NK-92 (cell line): Measurements from ENCODE around the gene RGR.

Experiments used
- DNase-seq: peaks from one replicate; lab custom pipeline; 2025; ENCODE audit not compliant: unreplicated experiment; lab: John Stamatoyannopoulos, UW

Gene RGR

DNA sequence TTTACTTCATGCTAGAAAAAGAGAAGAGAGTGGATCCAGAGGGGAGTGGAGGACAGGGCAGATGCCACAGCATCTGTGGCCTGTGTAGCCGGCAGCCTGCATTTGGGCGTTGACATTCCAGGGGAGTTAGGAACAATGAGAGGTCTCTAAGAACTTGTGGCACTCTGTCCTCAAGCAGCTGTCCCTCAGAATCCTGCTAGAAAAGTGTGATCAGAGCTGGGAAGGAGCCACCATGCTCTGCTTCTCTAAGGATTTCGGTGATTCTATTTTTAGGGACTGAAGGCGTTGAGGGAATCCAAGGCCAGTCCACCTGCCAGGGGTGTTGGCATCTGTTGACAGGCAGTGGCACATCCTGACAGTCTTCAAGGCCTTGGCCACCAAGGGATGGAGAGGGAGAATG lies 27.1 kb upstream of the RGR start:
- DNase-seq: no peak

DNA sequence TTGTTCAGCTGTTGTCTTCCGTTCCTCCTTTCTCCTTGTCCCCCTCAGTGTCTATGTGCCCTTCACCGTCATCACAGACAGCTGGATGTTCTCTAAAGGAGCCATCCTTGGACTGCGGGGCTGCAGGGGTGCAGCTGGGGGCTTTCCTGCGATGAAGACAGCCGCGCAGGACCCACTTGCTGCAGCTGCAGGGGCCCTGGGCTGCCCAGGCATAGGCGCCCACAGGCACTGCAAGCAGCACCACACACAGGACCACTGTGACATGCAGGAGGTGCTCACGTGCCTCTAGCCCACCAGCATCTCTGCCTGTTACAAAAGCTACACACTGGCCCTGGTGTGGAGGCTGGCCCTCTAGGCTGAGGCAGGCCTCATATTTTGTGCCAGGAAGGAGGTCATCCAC lies 22.9 kb upstream of the RGR start:
- DNase-seq: no peak

DNA sequence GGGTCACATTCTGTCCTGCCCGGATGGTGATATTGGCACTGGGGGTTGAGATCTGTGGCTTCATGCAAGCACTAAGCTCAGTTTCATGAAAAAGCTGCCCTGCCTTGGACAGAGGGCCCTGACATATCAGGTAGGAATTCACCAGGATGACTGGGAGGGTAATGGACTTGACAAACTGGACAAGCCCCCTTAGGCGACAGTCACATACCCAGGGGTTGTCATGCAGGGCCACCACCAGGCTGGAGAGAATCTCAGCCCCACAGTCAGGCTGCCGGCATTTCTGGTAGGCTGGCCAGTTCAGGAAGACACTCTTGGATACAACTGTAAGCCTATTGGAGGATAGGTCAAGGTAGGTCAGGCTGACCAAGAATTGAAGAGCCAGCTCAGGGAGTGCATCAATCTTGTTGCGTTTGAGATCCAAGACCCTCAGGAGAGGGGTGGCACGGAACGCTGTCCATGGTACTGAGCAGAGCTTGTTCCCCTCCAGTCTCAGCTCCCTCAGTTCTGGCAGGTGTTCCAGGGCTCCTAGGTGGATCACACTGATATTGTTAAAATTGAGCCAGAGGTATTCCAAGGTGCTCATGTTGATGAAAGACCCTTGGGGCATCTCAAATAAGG lies 20.3 kb upstream of the RGR start:
- DNase-seq: no peak

DNA sequence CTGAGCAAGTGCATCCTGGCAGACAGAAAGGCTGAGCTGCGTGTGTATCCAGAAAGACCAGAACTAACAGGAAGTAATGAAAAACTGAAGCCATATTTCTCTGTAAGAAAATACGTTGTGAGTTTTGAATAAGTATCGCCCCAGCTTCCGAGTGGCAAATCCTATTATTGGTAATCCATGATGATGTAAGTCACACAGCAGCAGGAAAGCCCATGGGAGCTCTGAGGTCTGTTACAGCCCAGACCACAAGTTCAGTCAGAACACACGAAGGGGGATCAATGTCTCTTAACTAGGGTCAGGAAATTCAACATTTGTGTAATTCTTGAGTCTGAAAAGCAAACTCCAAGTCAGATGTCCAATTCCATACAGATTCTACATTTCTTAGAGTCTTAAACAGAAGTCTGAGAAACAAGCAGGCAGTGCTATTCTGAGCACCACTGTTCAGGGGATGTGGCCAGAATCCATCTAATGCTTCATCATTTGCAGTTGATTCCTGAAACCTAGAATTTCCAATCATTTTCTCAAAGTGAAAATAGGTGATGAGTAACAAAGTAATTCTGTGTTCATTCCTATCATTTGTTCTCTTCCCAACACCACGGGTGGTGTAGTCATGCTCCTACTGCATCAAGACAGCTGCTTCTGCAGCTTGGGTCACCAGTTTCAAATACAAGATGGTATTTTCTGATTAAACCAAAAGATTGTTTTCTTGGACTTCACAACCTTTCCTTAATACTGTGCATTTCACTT lies 19.3 kb upstream of the RGR start, which contains the start of gene LRIT2:
Gene LRIT2, minus strand, starts transcription at position 118 of the 747 bp plus-strand sequence. Its CDS starts 24 bp downstream, at position 94.
- no peak for DNase-seq

DNA sequence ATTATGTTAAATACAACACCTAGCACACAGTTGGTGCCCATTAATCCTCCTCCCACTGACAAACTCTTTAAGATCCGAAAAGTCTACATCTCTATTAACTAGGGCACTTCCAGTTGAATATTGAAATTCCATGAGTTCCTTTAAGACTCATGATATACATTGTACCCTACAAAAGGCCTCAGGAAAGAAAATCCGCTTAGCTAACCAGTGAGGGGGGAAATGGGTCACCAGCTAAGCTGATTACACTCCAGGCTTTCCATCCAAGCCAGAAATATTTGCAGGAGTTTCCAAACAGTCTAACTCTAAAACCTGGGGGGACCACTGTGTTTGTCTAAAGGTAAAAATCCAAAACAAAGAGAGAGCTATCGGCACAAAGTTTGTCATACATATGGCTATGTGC lies 18.2 kb upstream of the RGR start:
- no peak for DNase-seq

DNA sequence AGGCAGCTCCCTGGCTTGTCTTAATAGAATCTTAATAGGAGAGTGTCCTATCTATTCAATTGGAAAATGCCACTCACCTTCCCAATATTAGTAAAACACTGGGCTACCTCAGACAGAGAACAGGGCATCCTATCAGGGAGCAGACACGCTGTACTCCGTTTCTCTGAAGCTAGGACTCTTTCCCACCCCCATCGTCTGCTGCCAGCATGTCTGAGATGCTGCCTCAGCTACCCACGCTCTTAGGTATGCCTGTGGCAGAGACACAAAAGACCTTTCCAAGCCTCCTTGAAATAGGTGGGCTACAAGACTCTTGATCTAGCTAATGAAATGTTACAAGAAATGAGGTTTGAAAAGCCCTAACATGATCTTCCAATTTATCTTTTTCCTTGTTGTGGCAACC lies 17.0 kb upstream of the RGR start:
- no peak for DNase-seq

DNA sequence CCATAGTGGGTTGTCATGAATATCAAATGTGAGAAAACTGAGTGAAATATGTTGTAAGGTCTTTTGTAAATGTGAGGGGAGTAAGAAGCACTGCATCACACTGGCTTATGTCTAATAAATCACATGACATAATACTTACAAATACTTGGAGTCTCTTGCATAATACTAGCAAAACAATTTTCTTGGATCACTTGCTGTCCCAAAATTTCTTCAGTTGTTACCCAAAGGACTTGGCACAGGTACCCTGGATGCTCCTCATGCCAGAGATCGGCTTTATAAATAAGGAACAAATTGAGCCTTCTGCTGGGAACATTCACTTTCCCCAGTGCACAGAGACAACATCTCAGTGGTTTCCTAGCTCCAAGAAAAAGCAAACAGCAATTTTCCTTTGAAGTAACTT lies 14.5 kb upstream of the RGR start:
- no peak for DNase-seq

DNA sequence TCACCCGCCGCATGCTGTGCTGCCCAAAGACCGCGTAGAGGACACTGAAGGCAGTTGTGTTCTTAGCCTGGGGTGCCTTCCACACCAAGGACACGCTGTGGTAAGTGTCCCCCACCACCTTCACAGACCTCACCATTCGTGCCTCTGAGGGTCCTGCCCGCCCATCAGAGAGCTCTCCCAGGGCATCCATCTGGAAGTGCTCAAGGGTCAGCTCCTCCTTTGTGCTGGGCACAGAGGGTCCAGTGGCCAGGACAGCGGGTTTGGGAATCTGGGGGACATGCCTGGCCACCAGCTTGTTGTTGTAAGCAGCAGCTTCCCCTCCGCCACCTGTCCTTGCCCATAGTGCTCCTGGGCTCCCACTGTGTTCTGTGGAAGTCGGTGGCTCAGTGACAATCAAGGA lies 12.5 kb upstream of the RGR start:
- no peak for DNase-seq

DNA sequence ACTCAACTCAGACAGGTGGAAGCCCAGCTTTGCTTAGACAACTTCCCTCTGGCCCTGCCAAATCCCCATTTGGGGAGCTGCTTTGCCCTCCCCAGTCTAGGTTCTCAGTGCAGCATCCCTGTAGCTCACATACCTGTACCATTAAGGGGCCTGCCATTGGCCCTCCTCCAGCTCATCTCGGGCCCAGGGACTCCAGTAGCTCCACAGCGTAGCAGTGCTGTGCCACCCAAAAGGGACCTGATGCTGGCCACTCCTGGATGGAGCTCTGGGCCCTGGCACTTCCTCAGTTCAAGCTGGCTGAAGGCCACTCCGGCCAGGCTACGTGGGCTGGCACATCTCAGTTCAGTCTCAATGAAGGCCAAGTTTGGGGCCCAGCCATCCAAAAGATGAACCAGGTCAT lies 10.9 kb upstream of the RGR start:
- no peak for DNase-seq

DNA sequence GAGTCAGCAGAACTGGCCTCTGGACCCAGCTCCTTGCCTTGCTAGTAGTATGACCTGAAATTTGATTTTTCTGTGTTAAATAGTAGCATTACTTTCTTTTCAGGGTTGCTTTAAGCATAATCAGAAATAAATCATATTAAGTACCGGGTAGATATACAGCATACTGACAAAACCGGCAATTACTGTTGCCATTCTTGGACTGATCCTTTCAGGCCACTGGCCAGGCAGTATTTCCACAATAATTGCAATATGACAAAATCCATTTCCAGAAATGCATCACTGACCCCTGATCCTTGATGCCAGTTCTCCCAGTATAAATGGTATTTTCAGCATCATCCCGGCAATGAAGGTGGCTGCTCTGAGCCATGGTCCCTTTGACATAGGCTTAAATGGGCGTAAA lies 10.4 kb upstream of the RGR start:
- no peak for DNase-seq

DNA sequence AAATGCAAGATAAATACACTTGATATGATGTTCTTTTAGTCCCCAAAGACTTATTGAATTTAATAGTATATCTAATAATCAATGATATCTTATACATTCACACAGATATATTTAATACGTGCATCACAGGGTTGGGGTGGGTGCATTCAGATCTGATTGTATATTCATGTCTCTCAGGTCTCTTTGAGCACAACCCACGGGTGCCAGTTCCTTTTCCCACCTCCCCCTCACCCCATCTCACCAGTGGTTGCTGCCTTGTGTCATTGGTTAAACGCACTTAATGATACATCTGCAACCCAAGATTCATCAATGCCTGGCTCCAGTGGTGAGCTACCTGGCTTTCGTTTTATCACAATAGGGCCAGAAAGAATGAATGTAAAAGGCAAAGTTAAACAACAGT lies 9.8 kb upstream of the RGR start:
- DNase-seq: no peak

DNA sequence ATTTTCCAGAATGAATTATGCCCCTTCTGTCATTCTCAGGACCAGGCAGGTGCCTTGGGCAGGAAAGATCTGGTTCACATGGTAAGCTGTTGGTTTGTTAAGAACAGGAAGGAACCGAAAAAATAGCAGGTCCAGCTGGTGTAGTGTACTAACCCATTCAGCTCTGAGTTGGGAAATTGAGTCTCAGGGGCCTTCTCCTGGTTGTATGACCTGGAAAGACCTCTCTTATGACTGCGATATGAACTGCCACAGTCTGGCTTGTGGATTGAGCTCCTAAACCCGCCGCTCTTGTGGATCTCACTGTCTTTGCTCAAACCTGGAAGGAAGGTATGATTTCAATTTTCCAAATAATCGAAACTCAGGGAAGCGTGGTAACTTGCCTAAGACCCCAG lies 8.1 kb upstream of the RGR start:
- DNase-seq: no peak

DNA sequence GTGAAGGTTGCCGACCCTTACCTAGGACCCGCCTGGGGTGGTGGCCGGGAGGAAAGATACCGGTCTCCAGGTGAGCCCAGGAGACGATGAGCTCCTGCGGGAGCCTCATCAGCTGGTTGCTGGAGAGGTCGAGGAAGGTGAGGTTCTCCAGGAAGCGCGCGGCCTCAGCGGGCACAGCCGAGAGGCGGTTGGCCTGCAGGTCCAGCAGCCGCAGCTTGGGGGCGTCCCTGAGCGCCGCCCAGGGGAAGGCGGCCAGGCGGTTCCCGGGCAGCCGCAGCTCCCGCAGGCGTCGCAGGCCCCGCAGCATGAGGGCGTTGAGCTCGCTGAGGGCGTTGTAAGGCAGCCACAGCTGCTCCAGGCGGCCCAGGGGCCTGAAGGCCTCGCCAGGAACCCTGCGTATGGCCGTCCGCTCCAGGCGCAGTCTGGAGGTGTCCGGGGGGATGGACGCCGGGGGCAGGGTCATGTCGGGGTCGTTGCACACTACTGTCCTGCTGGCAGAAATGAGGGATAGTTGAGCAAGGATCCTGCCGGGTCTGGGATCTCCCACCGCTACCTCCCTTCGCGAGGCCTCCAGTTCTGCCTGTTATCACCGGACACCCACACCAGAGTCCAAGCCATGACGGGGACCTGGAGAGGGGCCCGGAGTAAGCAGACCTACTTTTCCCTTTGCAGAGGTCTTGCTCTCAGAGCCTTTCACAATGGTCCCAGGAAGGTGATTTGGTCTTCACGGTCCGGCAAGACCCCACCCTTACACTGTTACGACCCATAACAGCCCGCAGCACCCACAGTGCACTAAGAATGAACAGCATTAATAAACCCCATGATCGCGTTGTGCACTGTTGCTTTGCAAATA lies 7.4 kb upstream of the RGR start:
- DNase-seq: no peak

DNA sequence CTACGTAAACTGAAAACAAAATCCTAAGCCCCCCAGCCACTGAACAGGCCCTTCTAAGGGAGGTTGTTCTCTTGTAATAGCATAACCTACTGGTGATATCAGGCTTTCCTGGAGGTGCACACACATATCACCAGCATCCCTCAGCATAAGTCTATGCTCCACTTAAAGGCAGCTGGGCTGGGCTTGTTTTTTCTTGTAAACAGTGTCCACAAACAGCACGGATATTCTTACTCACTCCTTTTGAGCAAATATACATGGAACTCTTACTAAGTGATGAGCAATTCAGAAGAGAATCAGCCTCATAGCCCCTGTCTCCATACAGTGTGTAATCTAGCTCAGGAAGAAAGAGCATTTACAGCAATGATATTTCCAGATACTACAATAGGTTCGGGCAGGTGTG lies 5.9 kb upstream of the RGR start:
- no peak for DNase-seq

DNA sequence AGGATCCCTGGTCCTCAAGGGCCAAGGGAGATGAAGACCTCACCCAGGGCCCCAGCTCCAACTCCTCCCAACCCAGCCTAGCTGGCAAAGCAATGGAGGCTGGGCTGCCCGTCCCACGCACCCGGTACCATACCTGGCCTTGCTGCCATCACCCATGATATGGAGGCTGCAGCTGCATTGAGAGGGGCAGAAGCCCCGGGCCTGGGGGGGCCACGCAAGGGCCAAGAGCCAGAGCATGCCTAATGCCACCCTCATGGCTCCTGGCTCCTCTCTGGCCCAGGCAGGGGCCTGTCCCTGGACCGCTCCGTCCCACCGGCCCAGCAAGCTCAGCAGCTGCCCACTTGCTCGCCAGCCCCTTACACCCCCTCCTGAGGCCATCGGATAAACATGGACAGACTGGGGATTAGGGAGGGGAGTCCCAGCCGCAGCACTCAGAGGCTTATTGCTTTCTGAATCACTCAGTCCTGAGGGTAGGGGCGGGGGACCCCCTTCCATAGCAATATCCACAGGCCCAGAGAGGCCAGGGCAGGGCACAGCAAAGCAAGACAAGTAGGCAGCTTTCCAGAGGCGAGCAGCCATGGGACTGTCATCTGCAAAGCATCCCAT lies 3.6 kb upstream of the RGR start, which contains the start of gene LRIT1:
Gene LRIT1, minus strand, starts transcription at position 362 of the 606 bp plus-strand sequence. Its CDS starts 107 bp downstream, at position 255.
- DNase-seq: no peak

DNA sequence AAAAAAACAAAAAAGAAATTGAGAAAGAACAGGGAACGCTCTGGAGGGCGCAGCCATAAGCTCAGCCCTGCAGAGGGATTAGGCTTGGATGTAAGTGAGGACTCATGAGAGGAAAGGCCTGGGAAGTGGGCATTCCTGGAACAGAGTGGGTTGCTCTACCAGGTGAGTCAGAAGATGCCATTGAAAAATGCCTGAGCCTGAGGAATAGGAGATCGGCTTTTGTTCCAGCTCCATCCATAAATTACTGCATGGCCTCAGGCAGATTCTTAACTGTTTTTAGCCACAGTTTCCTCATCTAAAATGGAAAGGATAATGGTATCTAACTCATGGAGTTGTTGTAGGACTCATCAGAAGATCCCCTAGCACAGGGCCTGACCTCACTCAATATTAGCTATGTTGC lies 1.1 kb upstream of the RGR start:
- DNase-seq: no peak

DNA sequence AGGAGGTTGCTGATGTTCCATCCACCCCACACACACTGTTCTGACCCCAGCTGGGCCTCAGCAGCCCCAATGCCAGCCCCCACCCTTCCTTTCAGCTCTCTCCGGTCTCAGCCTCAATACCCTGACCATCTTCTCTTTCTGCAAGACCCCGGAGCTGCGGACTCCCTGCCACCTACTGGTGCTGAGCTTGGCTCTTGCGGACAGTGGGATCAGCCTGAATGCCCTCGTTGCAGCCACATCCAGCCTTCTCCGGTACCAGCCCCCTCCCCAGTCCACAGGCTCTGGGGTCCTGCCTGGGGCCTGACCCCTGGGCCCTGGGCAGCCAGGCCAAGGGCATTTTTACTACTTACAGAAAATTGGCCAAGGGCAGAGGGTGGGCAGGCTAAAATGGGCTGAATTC lies 2.6 kb downstream of the RGR start:
- no peak for DNase-seq

DNA sequence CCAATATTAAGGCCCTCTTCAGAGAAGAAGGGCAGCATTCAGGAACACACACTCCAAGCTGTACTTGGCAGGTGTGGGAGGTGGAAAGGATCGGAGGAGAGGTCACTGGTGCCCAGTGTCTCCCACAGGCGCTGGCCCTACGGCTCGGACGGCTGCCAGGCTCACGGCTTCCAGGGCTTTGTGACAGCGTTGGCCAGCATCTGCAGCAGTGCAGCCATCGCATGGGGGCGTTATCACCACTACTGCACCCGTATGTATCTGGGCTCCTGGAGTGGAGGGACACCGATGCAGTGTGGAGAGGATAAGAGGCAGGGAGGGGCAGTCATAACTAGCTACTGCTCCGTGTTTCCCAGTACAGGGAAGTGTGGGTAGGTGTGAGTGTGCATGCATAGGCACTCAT lies 3.9 kb downstream of the RGR start:
- DNase-seq: no peak

DNA sequence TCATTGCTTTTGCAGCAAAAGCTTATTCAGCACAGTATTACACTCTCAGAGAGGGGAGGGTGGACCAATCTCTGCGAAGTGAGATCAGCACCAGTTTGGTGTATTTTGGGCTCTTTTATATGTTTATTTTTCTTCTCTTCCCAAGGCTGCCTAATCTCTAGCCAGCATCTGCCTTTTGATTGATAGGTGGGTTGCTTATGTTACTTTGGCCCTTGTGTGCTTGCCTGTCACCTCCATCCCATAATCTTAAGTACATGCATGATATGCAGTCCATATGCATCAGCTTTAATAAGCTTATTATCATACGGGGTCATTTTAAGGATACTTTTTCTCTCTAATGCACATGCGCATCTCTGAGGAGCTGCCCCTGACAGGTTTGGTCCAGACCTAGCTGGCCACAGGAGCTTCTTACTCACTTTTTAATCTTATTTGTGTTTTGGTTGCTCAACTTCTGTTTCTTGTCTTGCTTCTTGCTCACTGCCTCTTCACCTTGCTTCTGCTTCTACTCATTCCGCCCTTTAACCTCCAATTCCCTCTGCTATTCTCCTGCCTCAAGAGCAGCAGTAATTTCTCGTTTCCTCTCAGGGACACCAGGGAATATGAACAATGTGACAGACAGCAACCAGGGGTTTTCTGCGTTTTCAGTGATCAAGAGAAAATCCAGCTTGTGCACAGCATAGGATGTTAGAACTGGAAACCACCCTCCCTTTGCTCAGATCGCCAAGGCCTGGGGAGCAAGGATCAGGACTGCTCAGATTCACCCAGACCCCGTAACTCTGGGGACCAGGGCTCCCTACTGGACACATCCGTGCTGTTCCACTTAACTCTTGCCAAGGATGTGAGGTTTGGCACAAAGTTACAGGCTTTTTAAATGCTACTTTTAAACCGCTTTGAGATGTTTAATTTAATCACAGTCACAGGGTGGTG lies 10.0 kb downstream of the RGR start:
- no peak for DNase-seq
